ENCODE results near the gene ZNF396.

Gene ZNF396

GRCh38 chr18:35379421-35379820 lies 2.3 kb upstream of the ZNF396 start:
- no peak for DNase-seq

DNA sequence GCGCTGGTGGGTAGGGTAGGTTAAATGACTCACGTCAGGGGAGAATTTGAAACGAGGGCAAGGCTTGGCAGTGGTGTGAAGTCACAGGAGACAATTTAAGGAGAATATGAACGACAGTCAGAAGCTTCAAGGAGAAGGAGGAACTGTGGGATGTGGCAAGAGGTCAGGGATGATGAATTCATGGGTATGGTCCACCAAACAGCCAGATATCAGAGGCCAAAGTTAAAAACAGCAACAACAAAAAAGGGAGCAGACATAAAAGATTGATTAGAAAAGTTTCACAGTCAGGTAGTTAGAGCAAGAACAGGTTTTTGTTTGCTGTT lies 1.4 kb upstream of the ZNF396 start:
- DNase-seq, result peak; percentile 55

GRCh38 chr18:35377875-35378573 lies 887 bp upstream of the ZNF396 start:
- DNase-seq, result no peak

- peak; percentile 32 for DNase-seq
These were observed 770 bp downstream of the ZNF396 start for GRCh38 chr18:35376393-35376741.

GRCh38 chr18:35374708-35375107 lies 2.4 kb downstream of the ZNF396 start:
- no peak for DNase-seq

DNA sequence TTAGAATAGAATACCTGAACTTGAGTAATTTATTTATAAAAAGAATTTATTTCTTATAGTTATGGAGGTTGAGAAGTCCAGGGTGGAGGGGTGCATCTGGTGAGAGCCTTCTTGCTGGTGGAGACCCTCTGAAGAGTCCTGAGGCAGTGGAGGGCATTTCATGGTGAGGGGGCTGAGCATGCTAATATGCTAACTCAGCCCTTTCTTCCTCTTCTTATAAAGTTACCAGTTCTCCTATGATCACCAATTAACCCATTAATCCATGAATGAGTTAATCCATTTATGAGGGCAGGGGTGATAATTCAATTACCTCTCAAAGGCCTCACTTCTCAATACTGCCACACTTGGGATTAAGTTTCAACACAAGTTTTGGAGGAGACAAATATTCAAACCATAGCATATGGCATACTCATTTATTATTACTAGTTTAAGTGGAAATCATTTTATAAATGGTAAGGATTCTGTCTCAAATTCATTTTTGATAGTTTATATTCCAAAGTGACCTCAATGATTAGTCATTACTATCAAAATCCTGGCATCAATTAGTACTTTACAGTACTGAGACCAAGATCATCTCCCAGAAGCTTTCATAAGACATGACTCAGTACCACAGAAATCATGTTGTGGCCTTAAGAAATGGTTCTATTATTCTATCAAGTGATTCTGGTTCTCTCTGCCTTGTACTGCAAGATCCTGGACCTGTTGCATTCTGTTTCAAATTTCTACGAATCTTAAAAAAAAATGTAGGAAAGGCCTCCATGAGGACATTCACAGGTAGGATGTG lies 5.5 kb downstream of the ZNF396 start:
- no peak for DNase-seq

- no peak for DNase-seq
These were observed 8.0 kb downstream of the ZNF396 start for GRCh38 chr18:35369126-35369525.

GRCh38 chr18:35368595-35368994 lies 8.5 kb downstream of the ZNF396 start:
- DNase-seq, result no peak

DNA sequence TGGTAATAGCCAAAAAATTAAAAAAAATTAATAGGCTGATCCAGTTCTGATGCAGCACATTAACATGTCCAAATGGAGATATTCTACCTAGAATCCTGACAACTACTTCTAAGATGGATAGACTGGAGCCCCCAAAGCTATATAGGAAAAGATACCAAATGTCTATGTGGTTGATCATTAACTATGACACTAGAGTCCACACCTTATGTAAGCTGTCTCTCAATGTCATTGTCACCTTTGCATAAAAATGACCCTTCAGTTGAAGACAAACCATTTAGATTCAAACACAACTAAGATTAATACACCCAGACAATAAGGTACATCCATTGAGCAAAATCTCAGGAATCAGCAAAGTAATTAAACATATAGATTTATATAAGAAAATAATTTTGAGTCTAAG lies 14.6 kb downstream of the ZNF396 start:
- DNase-seq, result no peak

DNA sequence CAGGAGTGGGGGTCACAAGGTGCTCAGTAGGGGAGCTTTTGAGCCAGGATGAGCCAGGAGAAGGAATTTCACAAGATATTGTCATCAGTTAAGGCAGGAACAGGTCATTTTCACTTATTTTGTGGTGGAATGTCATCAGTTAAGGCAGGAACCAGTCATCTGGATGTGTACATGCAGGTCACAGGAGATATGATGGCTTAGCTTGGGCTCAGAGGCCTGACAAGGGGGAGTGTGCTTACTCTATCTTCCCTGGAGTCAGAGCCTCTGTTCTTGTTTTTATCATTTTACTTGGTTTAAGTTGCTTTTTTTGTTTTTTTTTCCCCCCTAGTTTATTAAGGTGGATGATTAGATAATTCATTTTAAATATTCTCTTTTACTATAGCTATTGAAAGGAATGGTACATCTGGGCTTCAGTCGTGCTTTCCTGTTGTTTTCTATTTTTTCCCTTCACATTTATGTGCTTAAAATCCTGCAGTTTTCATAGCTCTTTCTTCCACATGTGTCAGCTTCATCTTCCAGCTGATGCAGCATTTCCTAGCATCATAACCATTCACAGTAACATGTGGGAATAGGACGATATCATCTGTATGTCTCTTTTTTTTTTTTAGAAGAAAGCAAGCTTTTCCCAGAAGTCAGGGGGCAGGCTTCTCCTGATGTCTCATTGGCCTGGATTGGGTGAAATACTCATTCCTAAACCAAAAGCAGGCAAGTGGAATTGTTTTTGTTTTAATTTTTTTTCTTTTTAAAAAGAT lies 15.4 kb downstream of the ZNF396 start:
- no peak for DNase-seq

- peak; percentile 80 for DNase-seq
These were observed 22.0 kb downstream of the ZNF396 start for GRCh38 chr18:35355140-35355618.

DNA sequence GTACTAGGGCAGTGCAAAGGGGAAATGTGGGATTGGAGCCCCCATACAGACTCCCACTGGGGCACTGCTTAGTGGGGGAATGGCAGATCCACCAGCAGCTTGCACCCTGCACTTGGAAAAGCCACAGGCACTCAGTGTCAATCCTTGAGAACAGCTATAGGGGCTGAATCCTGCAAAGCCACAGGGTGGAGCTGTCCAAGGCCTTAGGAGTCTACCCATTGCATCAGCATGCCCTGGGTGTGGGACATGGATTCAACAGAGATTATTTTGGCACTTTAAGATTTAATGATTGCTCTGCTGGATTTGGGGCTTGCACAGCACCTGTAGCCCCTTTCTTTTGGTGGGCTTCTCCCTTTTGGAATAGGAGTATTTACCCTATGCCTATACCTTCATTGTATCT lies 24.4 kb downstream of the ZNF396 start:
- no peak for DNase-seq

GRCh38 chr18:35352283-35352682 lies 24.9 kb downstream of the ZNF396 start:
- DNase-seq, result no peak

DNA sequence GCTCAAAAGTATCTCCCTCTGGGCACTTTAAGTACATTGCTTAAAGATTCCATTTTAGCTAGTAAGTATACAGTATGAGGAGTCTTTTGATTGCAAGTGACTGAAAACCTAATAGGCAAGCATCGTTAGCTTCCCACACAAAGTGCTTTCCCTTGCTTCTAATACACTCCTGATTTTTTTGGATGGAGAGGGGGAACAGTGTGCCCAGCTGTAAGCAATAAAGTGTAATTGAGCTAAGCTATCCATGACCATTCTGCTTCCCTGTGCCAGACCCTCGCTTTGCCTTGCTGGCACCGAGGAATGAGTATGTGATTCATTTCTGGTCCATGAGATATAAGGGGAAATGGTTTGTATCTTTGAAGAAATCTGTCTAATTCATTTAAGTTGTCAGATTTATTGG lies 29.1 kb downstream of the ZNF396 start:
- DNase-seq, result no peak

- DNase-seq, result peak; percentile 10
These were observed 31.2 kb downstream of the ZNF396 start for GRCh38 chr18:35345950-35346349.

DNA sequence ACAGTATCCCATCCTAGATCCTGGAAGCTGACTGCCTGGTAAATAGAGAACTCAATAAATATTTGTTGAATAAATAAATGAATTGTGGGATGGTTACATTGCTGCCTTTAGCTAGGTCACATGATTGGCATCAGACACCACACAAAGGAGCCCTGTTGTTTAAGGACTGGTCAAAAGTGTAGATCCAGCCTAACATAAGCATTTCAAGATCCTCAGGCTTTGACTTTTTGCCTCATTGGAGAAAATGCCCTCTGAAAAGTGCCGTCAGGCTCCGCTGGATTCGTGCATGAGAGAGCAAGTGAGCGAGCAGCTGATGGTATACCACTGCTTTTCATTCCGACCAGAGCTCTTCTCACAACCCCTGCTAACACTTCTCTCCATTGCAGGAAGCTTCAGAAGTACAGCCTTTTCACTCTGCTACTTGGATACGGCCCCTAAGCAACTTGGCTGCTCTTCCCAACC lies 31.6 kb downstream of the ZNF396 start:
- DNase-seq, result no peak

GRCh38 chr18:35344736-35345459 lies 32.2 kb downstream of the ZNF396 start:
- DNase-seq, result no peak

GRCh38 chr18:35343936-35344735 lies 33.0 kb downstream of the ZNF396 start, which contains the start of gene ZNF24:
ZNF24 (minus strand) TSS chr18:35344420; CDS start chr18:35340650, 3,770 bp downstream.
- DNase-seq, result peak; percentile 97

- DNase-seq, result no peak
These were observed 33.6 kb downstream of the ZNF396 start for GRCh38 chr18:35343488-35343935.

DNA sequence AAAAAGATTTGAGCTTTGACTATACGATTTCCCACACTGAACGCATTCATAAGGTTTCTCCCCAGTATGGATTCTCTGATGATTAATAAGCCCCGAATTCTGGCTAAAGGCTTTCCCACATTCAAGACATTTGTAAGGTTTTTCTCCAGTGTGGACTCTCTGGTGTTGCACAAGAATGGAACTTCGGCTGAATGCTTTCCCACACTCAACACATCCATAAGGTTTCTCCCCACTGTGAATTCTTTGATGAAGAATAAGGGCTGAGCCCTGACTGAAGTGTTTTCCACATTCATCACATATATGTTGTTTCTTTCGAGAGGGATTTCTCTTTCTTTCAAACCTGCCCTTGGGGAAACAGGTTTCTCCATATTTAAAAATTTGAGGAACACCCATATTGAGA lies 39.9 kb downstream of the ZNF396 start:
- DNase-seq, result peak; percentile 70

DNA sequence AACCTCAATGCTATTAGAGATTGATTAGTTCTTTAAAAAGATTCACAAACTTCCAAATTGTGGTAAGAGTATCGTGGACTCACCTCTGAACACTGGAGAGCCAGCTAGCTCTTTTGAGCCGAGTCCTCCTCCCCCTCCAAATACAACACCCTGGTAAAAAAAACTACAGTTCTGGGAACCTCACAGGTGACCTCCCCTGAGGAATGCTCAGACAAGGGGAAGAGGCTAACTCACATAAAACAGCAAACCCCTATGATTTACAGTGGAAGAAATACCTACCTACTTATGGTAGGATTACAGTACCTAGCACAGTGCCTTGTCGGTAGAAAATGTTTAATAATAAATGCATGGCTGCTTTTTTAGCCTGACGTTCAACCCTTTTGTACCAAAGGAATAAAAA lies 41.3 kb downstream of the ZNF396 start:
- DNase-seq, result no peak

DNA sequence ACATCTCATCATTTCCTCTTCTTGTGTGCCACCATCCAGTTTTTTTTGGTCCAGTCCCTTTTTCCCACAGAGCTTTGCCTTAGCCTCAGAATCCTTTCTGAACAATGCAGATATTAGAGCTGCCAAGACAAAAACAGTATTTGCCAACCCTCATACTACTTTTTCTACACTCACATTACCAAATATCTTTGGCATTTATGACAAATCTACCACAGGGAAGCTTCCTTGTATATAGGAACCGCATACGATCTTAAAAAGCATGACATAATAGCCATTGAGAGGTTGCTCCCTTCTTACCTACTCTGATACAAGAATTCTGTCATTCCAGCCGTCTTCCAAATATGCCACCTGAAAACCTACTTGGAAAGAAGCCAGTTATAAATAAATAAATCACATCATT lies 42.3 kb downstream of the ZNF396 start:
- no peak for DNase-seq
